ENCODE results near the gene SLX9. TPM values are rescaled to one million over a fixed set of nuclear protein-coding genes. Genes with fewer than 3 reads are reported as not detected.
"Not testable (repeated sequence)": the region's sequence is repeated elsewhere in the genome, so short reads cannot be mapped to it uniquely, and the experiment has no call there.

Gene SLX9
- total RNA-seq, 1 experiment from 2014 or later = 26.3 TPM

DNA sequence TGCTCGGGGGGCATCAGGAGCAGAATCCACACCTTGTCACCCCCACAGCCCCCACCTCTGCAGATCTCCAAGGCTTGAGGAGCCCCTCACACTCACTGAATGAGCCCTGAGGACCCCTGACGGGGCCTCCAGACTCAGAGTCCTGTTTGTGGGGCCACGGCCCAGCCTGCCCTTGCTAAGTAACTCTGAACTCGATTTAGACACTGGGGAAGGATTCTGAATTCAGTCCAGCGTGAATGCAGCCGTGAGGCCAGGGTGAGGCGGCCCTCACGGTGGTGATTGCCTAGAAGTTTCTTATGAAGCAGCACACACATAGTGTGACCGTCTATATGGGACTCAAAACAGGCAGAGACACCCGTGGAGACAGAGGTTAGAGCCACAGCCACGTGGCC, 75.6 kb downstream of the SLX9 start:
- no peak for DNase-seq (ENCODE audit: low read depth)

DNA sequence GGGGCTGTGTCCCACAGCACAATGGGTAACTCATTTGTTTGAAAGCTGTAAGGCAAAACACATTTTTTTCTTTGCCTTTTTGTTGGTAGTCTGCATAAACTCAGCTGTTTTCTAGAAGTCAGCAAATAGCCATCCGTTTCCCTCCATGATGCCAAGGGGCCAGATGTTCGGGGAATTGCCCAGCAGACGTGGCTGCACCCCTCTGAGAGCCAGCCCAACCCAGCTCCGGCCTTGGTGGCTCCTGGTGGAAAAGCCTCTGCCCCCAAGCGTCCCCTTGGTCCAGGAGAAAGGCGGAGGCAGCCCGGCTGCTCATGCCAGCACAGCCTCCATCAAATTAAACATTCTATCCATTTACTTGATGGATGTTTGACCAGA, 76.2 kb downstream of the SLX9 start:
- no peak for DNase-seq (ENCODE audit: low read depth)

DNA sequence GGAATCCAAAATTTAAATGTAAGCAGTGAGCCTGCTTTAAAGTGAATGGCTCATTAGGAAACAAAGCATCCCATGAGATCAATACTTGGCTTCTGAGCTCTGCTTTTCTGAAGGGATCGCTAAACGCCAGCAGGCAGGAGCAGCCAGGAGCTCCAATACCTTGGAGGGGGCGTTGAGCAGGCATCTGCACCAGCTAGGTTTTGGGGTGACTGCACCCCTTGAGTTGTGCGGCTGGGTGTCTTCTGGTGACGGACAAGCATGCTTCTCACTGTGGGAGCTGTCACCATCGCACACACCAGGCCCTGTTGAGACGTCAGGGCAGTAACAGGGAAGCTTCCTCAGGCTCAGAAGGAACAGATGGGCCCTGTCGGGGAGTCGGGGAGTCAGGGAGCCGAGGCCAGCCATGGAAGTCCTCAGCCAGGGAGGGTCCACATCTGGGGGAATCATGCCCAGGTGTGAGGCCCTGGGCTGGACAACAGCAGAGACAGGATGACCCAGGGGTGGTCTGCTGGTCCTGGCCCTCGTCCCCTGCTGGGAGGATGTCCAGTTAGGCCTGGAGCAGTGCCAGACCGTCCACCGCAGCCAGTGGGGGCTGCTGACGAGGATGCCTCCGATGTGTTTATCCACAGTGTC, 76.7 kb downstream of the SLX9 start:
- DNase-seq (ENCODE audit: low read depth) = no peak

DNA sequence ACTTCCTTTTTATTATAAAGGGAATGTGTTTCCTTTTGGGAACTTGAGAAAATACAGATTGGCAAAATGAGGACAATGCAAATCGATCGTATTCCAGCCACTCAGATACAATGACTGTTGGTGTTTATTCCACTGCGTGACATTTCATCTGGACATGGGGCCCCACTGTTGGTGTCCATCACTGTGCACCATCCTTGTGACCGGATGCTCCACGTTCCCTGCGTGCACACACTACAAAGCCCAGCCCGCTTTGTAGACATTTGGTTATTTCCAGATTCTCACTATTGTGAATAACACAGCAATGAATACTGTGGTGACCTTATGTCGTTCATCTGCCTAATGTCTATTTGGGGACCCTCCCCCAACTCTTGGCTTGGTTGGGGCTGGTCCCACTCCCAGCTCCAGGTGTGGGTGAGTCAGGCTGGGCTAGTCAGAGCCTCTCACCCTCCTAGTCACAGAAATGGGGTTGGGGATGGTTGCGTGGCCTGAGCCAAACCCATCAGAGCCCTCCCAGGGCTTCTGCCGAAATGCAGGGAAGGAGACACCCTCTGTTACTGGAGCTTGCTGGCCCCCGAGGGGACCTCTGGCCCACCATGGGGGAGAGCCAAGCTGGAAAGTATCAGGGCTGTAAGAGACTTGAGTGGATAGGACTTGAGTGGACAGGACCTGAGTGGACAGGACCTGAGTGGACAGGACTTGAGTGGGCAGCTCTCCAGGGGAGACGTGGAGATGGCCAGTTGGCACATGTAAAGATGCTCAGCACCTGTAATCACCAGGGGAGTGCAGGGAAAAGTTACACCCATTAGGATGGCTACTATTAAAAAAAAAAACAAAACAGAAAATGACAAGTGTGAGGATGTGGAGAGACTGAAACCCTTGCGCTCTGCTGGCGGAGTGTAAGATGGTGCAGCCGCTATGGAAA, 77.5 kb downstream of the SLX9 start:
- no peak for DNase-seq (ENCODE audit: low read depth)

DNA sequence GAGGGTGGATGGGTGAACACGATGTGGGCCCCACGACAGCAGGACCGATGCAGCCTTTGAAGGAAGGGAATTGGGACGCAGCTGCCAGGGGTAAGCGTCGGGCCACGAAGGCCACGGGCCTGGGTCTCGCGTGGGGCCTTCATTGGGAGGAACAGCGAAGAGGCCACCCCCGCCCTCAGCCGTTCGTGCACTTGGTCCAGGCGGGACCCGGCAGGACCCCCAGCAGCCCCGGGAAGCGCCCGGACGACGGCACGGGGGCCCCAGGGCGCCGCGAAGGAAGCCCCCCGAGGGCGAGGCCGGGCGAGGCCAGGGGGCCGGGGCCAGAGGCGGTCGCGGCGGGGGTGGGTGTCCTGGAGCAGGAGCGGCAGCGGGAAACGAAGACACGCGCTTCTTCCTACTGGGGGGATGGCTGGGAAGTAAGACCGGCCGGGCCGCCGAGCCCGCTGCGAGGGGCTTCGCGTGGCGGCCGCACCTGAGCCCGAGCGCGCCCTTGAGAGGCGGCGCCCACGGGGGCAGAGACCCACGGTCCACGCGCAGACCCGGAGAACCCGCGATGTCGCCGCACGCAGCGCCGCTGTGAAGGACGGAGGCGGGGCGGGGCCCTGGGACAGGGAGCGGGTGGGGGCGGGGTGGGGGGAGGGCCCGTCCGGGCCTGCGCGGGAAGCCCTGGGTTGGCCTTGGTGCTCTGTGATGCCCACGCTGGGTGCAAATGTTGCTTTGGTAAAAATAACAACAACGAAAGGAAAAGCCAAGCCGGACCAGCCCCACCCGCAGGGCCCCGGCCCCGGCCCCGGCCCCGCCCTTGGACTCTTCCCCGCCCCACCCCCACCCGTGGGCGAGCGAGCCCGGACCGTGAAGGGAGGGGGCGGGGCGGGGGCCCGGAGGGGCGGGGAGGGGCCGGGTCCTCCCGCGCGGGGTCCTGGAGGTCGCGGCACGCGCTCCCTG, 78.6 kb downstream of the SLX9 start:
- no peak for DNase-seq (ENCODE audit: low read depth)

DNA sequence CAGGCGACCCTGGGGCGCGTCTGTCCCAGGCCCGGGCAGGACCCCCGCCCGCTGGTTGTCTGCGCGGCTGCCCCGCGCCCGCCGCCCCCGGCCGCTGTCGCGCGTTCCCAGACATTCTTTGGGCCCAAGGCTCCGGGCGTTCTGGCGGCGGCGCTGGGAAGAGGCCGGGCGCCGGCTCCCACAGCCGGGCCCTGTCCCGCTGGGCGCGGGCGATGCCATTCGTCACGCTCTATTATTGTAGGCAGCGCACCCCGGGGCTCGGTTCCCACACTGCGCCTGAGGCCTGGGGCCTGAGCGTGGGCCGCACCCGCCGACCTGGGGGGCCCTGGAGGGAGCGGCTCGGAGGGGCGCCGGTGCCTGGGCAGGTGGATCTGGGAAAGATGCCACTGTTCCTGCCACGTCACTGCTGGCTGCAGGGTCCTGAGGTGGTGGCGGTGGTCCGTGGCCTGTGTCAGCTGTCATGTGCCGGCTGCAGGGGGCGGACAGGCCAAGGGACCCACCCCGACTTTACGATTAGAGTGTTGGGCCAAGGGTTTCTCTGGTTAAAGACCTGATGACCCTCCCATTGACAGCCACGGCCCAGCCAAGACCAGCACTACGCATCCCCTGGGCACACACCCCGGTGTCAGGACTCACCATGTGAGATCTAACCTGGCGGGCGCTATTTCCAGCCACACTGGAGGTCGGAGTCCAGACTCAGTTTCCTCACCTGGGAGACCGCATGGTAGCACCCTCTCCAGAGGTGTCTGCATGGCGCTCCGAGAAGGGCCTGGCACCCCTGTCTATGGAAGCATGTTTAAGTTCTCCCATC, 79.5 kb downstream of the SLX9 start:
- DNase-seq (ENCODE audit: low read depth) = no peak

DNA sequence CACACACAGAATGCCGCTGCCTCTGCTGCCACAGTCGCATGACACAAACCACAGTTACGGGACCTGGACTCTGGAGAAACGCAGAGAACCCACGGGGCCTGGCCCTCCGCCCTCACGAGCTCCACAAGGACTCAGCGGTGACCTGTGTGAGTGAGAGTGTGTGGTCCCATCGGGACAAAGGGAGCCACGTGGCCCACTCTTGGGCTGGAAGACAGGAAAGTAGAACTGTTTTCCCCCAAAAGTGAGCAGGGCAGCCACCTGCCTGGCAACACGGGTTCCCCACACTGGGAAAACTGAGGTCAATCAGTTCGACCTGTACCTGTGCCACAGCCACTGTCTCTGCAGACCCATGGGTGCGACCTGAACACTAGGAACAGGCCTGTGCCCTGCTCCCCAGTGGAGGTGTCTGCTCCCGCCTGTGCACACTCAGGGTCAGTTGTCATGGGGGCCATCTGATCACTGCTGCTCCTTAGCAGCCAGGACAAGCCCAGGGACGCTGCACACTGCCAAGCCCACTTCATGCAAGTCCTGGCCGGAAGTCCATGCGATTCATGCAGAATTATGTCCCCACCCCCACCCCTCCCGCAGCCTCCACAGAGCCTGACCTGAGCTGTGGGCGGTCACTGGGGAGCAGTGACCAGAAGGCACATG, 80.2 kb downstream of the SLX9 start:
- DNase-seq (ENCODE audit: low read depth) = no peak

DNA sequence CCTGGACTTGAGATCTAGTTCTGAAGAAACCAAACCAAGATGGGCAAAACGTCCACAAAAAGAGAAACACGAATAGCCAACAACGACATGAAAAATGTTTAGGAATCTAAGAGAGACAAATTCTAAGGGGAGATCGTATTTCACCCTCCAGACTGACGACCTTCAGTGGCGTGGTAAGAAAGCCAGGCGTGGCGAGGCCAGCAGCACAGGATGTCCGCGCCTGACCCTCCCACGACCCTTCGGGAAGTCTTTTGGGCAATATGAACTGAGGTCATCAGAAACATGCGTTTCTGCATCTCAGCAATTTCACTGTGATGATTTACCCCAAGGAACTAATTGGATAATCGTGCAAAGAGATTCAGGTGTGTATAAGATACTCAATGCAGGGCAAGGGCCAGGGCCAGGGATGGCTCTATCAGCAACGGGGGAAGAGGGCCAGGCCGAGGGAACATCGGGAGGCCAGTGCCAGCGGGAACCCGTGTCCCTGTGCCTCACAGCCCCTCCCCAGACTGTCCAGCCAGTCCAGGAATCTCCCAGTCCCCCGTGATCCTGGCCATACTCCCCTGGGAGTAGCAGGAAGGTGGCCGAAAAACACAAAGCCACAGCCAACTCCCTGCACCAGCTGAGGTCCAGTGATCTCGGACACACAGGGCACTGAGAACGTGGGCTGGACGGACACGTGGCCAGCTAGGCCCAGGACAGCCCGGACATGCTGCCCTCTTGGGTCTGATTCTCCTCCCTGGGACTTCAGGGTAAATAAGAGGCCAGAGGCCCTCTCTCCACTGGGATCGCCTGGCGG, 81.0 kb downstream of the SLX9 start:
- DNase-seq (ENCODE audit: low read depth) = no peak

DNA sequence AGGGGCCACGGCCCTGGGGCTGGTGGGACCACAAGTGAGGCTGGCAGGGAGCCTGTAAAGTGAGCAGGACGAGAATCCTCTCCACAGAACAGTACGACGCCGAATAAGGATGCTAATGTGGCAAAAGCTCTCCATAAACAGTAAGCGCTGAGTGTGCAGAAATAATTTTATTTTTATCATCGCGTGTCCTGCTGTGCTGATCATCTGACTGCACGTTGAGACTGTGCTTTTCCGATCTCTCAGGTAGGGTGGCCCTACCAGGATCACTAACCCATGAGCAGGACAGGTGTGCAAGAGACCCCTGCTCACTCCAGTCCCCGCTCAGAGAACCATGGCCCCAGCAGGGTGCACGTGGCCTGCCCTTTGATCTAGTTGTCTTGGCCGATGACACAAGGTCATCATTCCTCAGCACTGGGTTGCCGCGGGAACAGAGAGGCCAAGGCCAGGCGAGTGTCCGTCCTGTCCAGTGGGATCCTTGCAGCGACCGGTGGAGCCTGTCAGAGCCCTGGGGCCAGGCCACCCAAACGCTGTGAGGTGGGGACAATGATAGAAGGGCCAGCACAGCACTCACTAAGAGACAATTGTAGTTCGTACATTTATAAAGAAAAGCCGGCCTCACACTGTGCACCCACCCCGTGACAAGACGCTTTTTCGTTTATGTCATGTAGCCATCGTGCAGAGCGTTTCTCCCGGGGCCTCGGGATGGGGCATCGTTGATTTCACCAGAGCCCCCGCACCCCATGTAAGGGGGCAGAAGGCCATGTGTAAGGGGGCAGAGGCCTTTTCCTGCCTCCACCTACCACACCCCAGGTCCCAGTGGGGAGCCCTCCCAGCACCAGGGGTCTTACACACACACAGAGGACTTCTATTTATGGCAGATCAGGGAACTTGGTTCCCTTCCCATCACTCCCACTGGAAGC, 81.9 kb downstream of the SLX9 start:
- DNase-seq (ENCODE audit: low read depth) = no peak

DNA sequence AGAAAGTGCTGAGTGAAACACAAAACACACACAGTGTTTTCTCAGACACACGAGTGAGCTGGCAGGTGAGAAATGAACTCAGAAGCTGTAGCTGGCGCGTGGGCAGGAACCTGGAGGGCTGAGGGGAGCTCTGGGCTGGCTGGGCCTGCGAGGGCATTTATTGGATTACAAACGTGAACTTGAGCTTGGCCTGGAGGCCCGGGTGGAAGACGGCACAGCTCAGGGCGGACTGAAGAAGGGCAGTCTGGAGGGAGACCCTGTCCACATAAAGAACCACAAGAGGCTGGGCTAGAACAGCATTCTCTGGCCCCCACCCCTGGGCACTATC, 82.5 kb downstream of the SLX9 start:
- DNase-seq (ENCODE audit: low read depth) = no peak

DNA sequence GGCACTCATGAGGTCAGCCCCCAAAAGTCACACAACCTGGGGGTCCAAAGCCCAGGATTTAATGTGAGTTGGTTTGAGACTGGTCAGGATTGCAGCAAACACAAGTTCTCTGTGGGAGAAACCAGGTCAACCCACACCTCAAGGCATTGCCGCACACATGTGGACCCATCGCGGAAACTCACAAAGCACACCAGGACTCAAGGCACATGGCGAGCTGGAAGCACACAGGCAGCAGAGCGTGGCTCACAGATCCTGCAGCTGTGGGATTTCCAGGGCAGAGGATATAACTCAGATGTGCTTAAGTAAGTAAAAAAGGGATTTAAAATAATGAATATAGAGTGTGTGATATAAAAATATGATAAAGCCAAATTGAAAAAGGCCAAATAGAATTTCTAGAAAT, 82.9 kb downstream of the SLX9 start:
- DNase-seq (ENCODE audit: low read depth) = no peak

DNA sequence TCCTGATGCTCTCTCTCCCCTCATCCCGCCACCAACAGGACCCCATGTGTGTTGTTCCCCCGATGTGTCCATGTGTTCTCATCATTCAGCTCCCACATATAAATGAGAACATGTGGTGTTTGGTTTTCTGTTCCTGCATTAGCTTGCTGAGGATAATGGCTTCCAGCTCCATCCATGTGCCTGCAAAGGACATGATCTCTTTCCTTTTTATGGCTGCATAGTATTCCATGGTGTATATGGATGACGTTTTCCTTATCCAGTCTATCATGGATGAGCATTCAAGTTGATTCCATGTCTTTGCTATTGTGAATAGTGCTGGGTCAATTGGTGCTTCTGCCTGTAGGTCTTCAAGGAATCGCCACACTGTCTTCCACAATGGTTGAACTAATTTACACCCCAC, 84.7 kb downstream of the SLX9 start:
- not testable (repeated sequence) for DNase-seq (ENCODE audit: low read depth)

DNA sequence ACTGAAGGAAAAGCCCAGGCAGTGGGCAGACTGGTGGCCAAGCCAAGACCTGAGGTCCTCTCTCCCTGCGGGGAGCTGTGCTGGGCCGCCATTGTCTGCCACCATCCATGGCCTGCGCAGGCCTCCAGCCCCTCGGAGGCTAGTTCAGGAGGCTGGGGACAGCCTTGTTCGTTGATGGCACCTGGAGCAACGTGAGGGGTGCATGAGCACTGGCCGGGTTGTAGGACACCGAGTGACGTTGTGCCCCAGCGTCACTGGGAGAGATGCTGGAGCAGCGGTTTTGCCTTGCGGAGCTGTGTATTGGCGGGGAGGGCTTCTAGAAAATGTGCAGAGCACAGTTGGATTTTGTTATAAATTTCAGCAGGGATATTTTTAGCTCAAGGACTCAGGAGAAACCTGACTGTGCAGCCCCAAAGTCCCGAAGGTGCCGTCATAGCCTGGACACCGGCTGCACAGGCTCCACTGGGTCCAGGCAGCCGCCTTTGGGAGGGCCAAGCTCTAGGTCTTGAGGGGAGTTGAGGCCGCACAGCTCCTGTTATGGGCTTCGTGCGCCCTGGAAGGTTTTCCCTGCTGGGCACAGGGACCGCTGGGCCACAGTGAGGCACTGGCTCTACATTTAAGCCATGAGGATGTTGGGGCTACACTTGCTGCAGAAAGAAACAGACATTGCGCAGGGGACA, 86.4 kb downstream of the SLX9 start:
- DNase-seq (ENCODE audit: low read depth) = no peak

Other genes with a start within 250 kb of the SLX9 start
- gene KRTAP10-12, start 242.9 kb upstream of the SLX9 start, total RNA-seq (2014; rRNA removed; shearing (Covaris generic)) = not detected in 2 replicates
- gene TSPEAR, start 228.5 kb upstream of the SLX9 start, total RNA-seq (2014; rRNA removed; shearing (Covaris generic)) = not detected in 2 replicates
- 73.1 and 77.6 TPM in 2 replicates for gene UBE2G2, start 138.2 kb upstream of the SLX9 start, total RNA-seq (2014; rRNA removed; shearing (Covaris generic))
- gene SUMO3, start 122.0 kb upstream of the SLX9 start, total RNA-seq (2014; rRNA removed; shearing (Covaris generic)) = 130 and 154 TPM in 2 replicates
- gene PTTG1IP, start 66.3 kb upstream of the SLX9 start, total RNA-seq (2014; rRNA removed; shearing (Covaris generic)) = 377 and 408 TPM in 2 replicates
- gene ITGB2, start 19.1 kb upstream of the SLX9 start, total RNA-seq (2014; rRNA removed; shearing (Covaris generic)) = 1.6 and 1.8 TPM in 2 replicates
- gene ADARB1, start 134.6 kb downstream of the SLX9 start, total RNA-seq (2014; rRNA removed; shearing (Covaris generic)) = 20.6 and 22.4 TPM in 2 replicates

Measured in HT1080 (cell line).